ENCODE results near the gene MLIP.

GRCh38 chr6:54087721-54088120 is 23.5 kb upstream of the MLIP start:
- TF ChIP-seq POLR2A (IDR thresholded peaks at IDR 0.05): no peak
- TF ChIP-seq, protein P1, sequence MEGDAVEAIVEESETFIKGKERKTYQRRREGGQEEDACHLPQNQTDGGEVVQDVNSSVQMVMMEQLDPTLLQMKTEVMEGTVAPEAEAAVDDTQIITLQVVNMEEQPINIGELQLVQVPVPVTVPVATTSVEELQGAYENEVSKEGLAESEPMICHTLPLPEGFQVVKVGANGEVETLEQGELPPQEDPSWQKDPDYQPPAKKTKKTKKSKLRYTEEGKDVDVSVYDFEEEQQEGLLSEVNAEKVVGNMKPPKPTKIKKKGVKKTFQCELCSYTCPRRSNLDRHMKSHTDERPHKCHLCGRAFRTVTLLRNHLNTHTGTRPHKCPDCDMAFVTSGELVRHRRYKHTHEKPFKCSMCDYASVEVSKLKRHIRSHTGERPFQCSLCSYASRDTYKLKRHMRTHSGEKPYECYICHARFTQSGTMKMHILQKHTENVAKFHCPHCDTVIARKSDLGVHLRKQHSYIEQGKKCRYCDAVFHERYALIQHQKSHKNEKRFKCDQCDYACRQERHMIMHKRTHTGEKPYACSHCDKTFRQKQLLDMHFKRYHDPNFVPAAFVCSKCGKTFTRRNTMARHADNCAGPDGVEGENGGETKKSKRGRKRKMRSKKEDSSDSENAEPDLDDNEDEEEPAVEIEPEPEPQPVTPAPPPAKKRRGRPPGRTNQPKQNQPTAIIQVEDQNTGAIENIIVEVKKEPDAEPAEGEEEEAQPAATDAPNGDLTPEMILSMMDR (IDR thresholded peaks at IDR 0.05): no peak

Data from Peyer's patch (tissue), 4 donors.